Esophagus squamous epithelium (tissue), 5 donors: ENCODE results near the gene OR10P1. TPM values are rescaled to one million over a fixed set of nuclear protein-coding genes. Genes with fewer than 3 reads are reported as not detected.

Experiments
- DNase-seq: peaks from one replicate; lab custom pipeline; 2025; lab: John Stamatoyannopoulos, UW
- H3K27ac ChIP-seq, 4 donors: fragments of 200-600 bp; sonication (generic); one replicate each; pipeline ENCODE4 v1.5.1; 2016 to 2019; ENCODE audit warnings: mild to moderate bottlenecking in 1 of 4
- H3K27me3 ChIP-seq, 4 donors: fragments of 200-600 bp; sonication (generic); 1 replicate in 3 of 4; 2 replicates in 1 of 4; pipeline versions ENCODE4 v1.5.1 to v1.6.0; 2017 to 2021; ENCODE audit warnings: antibody characterized with exemption in 1 of 4
- H3K36me3 ChIP-seq, 3 donors: fragments of 200-600 bp; sonication (generic); one replicate each; pipeline ENCODE4 v1.5.1; 2016 to 2019
- H3K4me1 ChIP-seq, 3 donors: fragments of 200-600 bp; sonication (generic); one replicate each; pipeline ENCODE4 v1.5.1; 2017 to 2019
- H3K4me3 ChIP-seq, 4 donors: fragments of 200-600 bp; sonication (generic); 1 replicate in 3 of 4; 2 replicates in 1 of 4; pipeline ENCODE4 v1.5.1; 2016 to 2019; ENCODE audit warnings: mild to moderate bottlenecking in 2 of 4, moderate library complexity in 1 of 4
- H3K9me3 ChIP-seq, 3 donors: fragments of 200-600 bp; sonication (generic); one replicate each; pipeline ENCODE4 v1.5.1; 2016 to 2019
- CTCF ChIP-seq, 6 experiments: fragments of 450-650 bp in 4 of 6; fragments of 200-600 bp in 2 of 6; sonication (generic) in 2 of 6; IDR thresholded peaks; one replicate each; pipeline ENCODE4 v1.5.1; 2016 to 2019; ENCODE audit warnings: antibody characterized with exemption in 6 of 6, mild to moderate bottlenecking in 4 of 6, moderate library complexity in 4 of 6
- POLR2A ChIP-seq, 4 donors: fragments of 450-650 bp; IDR thresholded peaks; one replicate each; pipeline ENCODE4 v1.6.1; 2017; ENCODE audit warnings: antibody characterized with exemption in 4 of 4, mild to moderate bottlenecking in 4 of 4, moderate library complexity in 3 of 4
- WGBS, 2 donors: methylation state at CpG; one replicate each; pipeline ENCODE4 v1.1.5; 2018; 5-methylcytosine and 5-hydroxymethylcytosine counted together
- intact Hi-C: fragments of 100-400 bp; cut with DNase I; formaldehyde crosslinking; loops from one replicate; pipeline ENCODE4 v1.15.0; 2022
- total RNA-seq, 4 donors: library from RNA; depleted of rRNA; stranded (reverse); fragments of >200 nt; gene quantifications; one replicate each; pipeline ENCODE4 v1.1.0, GENCODE V29; 2016
- donor health status: DM: yes; HTN: yes; CAD: no.

OR10P1 gene
- total RNA-seq, 4 donors from 2014 or later = not detected

DNA sequence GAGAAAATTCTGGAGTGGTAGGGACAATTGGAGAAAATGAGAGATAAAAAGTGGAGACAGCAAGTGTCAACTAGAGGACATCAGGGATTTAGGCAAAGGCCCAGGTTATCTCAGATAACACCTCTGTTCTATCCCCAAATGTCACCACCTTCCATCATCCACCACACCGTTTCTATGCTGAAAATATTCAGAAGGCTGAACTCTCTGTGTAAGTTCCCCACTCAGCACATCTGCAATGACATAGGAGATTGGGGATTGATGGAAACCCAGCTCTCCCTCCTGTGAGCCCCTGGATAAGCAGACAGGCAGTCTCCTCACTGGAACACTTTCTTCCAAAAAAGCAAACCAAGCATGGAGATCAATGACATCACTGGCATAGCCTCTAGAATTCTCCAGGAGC lies 5.6 kb upstream of the OR10P1 start:
- intact Hi-C loops = no loop called here
- DNase-seq = no peak
- 44 to 62% methylated on average over 1 of the region's 1 CpG for WGBS, 2 donors
- Histone ChIP-seq H3K27ac (no peak overlapping the region), H3K4me1 (no peaks in the 10 kb centered on the region), H3K36me3 (no peaks in the 10 kb centered on the region), H3K4me3 (no peak overlapping the region), H3K9me3 (no peaks in the 10 kb centered on the region), H3K27me3 (no peaks in the 10 kb centered on the region)
- TF ChIP-seq POLR2A (IDR thresholded peaks at IDR 0.05) (no peak), CTCF (IDR thresholded peaks at IDR 0.05) (no peak)

- H3K27me3 ChIP-seq = peaks cover 0 to under 1% (median 0%) of the 10 kb centered on the region in 4 donors
- TF ChIP-seq POLR2A (IDR thresholded peaks at IDR 0.05) (no peak), CTCF (IDR thresholded peaks at IDR 0.05) (no peak)
- H3K9me3 ChIP-seq = no peaks in the 10 kb centered on the region
- no peak overlapping the region for H3K4me3 ChIP-seq
- H3K4me1 ChIP-seq = no peaks in the 10 kb centered on the region
- intact Hi-C loops = no loop called here
- no peak for DNase-seq
- no peak overlapping the region for H3K27ac ChIP-seq
- H3K36me3 ChIP-seq = no peaks in the 10 kb centered on the region
- WGBS, 2 donors = 63 to 70% methylated on average over 3 to 4 of the region's 5 CpGs
Measured at GRCh38 chr12:55631733-55632132, 5.0 kb upstream of the OR10P1 start.

- Histone ChIP-seq H3K4me3 (no peak overlapping the region), H3K27ac (no peak overlapping the region), H3K36me3 (no peaks in the 10 kb centered on the region), H3K4me1 (no peaks in the 10 kb centered on the region), H3K9me3 (no peaks in the 10 kb centered on the region), H3K27me3 (peaks cover 0 to 7% (median 0%) of the 10 kb centered on the region in 4 donors)
- TF ChIP-seq POLR2A (IDR thresholded peaks at IDR 0.05) (no peak), CTCF (IDR thresholded peaks at IDR 0.05) (no peak)
- no peak for DNase-seq
- WGBS, 2 donors = 78 to 86% methylated on average over 4 of the region's 4 CpGs
- intact Hi-C loops = no loop called here
Measured at GRCh38 chr12:55633151-55633550, 3.5 kb upstream of the OR10P1 start.

GRCh38 chr12:55636116-55636655 lies 506 bp upstream of the OR10P1 start:
- intact Hi-C loops = no loop called here
- H3K4me3 ChIP-seq = no peak overlapping the region
- no peaks in the 10 kb centered on the region for H3K4me1 ChIP-seq
- no peak overlapping the region for H3K27ac ChIP-seq
- TF ChIP-seq POLR2A (IDR thresholded peaks at IDR 0.05) = no peak
- TF ChIP-seq CTCF (IDR thresholded peaks at IDR 0.05) = no peak
- WGBS, 2 donors = 84 to 94% methylated on average over 6 of the region's 6 CpGs
- no peaks in the 10 kb centered on the region for H3K9me3 ChIP-seq
- peaks cover 0 to 7% (median 0%) of the 10 kb centered on the region in 4 donors for H3K27me3 ChIP-seq
- no peak for DNase-seq
- H3K36me3 ChIP-seq = no peaks in the 10 kb centered on the region

GRCh38 chr12:55637467-55637866 lies 775 bp downstream of the OR10P1 start:
- no peaks in the 10 kb centered on the region for H3K9me3 ChIP-seq
- no peak overlapping the region for H3K4me3 ChIP-seq
- TF ChIP-seq POLR2A (IDR thresholded peaks at IDR 0.05) (no peak), CTCF (IDR thresholded peaks at IDR 0.05) (no peak)
- WGBS, 2 donors = 75 to 89% methylated on average over 10 to 14 of the region's 15 CpGs
- H3K4me1 ChIP-seq = no peaks in the 10 kb centered on the region
- intact Hi-C loops = no loop called here
- no peaks in the 10 kb centered on the region for H3K36me3 ChIP-seq
- DNase-seq = no peak
- H3K27ac ChIP-seq = no peak overlapping the region
- peaks cover 0 to 7% (median 0%) of the 10 kb centered on the region in 4 donors for H3K27me3 ChIP-seq
